H9 (cell line): ENCODE data around the gene CPEB2. TPM values are rescaled to one million over a fixed set of nuclear protein-coding genes. Genes with fewer than 3 reads are reported as not detected.

Source experiments
- DNase-seq: peaks from one replicate; pipeline ENCODE4 v3.0.0-alpha.2; 2017
- H2AFZ ChIP-seq: one replicate; pipeline ENCODE4 v1.6.1; 2013; ENCODE audit warnings: mild to moderate bottlenecking, low read length, control low read depth, moderate library complexity
- H2AK5ac ChIP-seq: 2 replicates; pipeline ENCODE4 v1.6.1; 2013; ENCODE audit warnings: low read length, control low read depth, mixed read lengths; ENCODE audit not compliant: insufficient read length
- H2BK120ac ChIP-seq: one replicate; pipeline ENCODE4 v1.6.1; 2013; ENCODE audit warnings: low read depth, mild to moderate bottlenecking, low read length, control low read depth, inconsistent platforms; ENCODE audit not compliant: poor library complexity, severe bottlenecking
- H2BK12ac ChIP-seq: 2 replicates; pipeline ENCODE4 v1.6.1; 2013; ENCODE audit warnings: low read length, control low read depth, mixed read lengths, low read depth; ENCODE audit not compliant: insufficient read length
- H2BK15ac ChIP-seq: 2 replicates; pipeline ENCODE4 v1.6.1; 2013; ENCODE audit warnings: low read depth, low read length, control low read depth
- H2BK20ac ChIP-seq: one replicate; pipeline ENCODE4 v1.6.1; 2013; ENCODE audit warnings: low read depth, mild to moderate bottlenecking, low read length, control low read depth, inconsistent platforms; ENCODE audit not compliant: poor library complexity, severe bottlenecking
- H2BK5ac ChIP-seq: 2 replicates; pipeline ENCODE4 v1.6.1; 2013; ENCODE audit warnings: low read length, control low read depth, mixed read lengths; ENCODE audit not compliant: insufficient read length
- H3K14ac ChIP-seq: 2 replicates; pipeline ENCODE4 v1.6.1; 2013; ENCODE audit warnings: low read length, control low read depth; ENCODE audit not compliant: insufficient read depth
- H3K18ac ChIP-seq: 2 replicates; pipeline ENCODE4 v1.6.1; 2013; ENCODE audit warnings: low read depth, mild to moderate bottlenecking, mixed read lengths, low read length, control low read depth; ENCODE audit not compliant: insufficient read length
- H3K23ac ChIP-seq: 2 replicates; pipeline ENCODE4 v1.6.1; 2013; ENCODE audit warnings: low read length, control low read depth, mixed read lengths, low read depth; ENCODE audit not compliant: insufficient read length
- H3K23me2 ChIP-seq: 2 replicates; pipeline ENCODE4 v1.6.1; 2013; ENCODE audit warnings: low read depth, mild to moderate bottlenecking, mixed read lengths, low read length, control low read depth; ENCODE audit not compliant: insufficient read length, poor library complexity, severe bottlenecking
- H3K27ac ChIP-seq: 2 replicates; pipeline ENCODE4 v1.5.1; 2013; ENCODE audit warnings: low read length, control low read depth, mixed read lengths, low read depth; ENCODE audit not compliant: insufficient read length
- H3K27me3 ChIP-seq: 2 replicates; pipeline ENCODE4 v1.6.1; 2013; ENCODE audit warnings: low read length, control low read depth, inconsistent platforms; ENCODE audit not compliant: insufficient read depth
- H3K4ac ChIP-seq: 2 replicates; pipeline ENCODE4 v1.6.1; 2013; ENCODE audit warnings: low read depth, mild to moderate bottlenecking, control low read depth, inconsistent platforms, low read length, moderate library complexity
- H3K4me1 ChIP-seq: 2 replicates; pipeline ENCODE4 v1.6.1; 2013; ENCODE audit warnings: low read length, control low read depth, inconsistent platforms; ENCODE audit not compliant: insufficient read depth
- H3K4me2 ChIP-seq: 2 replicates; pipeline ENCODE4 v1.6.1; 2013; ENCODE audit warnings: low read length, control low read depth, mixed read lengths; ENCODE audit not compliant: insufficient read length, insufficient read depth
- H3K56ac ChIP-seq: 2 replicates; pipeline ENCODE4 v1.6.1; 2013; ENCODE audit warnings: low read depth, mild to moderate bottlenecking, mixed read lengths, low read length, control low read depth; ENCODE audit not compliant: insufficient read length
- H3K79me1 ChIP-seq: 2 replicates; pipeline ENCODE4 v1.6.1; 2013; ENCODE audit warnings: low read depth, mild to moderate bottlenecking, moderate library complexity, low read length, control low read depth, inconsistent platforms; ENCODE audit not compliant: insufficient read depth, poor library complexity, severe bottlenecking
- H3K79me2 ChIP-seq: 2 replicates; pipeline ENCODE4 v1.6.1; 2013; ENCODE audit warnings: low read length, control low read depth, inconsistent platforms; ENCODE audit not compliant: insufficient read depth
- H3K9ac ChIP-seq: 2 replicates; pipeline ENCODE4 v1.6.1; 2013; ENCODE audit warnings: low read length, control low read depth, mixed read lengths; ENCODE audit not compliant: insufficient read length; ENCODE audit errors: extremely low read depth
- H3K9me3 ChIP-seq: one replicate; pipeline ENCODE4 v1.6.1; 2013; ENCODE audit warnings: low read depth, low read length, inconsistent platforms; ENCODE audit not compliant: control insufficient read depth
- H3T11ph ChIP-seq: one replicate; pipeline ENCODE4 v1.6.1; 2013; ENCODE audit warnings: mild to moderate bottlenecking, low read length, control low read depth, inconsistent platforms
- H4K20me1 ChIP-seq: one replicate; pipeline ENCODE4 v1.6.1; 2013; ENCODE audit not compliant: control insufficient read depth, insufficient read length, insufficient read depth
- H4K5ac ChIP-seq: 2 replicates; pipeline ENCODE4 v1.6.1; 2013; ENCODE audit warnings: low read depth, mild to moderate bottlenecking, mixed read lengths, low read length, control low read depth; ENCODE audit not compliant: insufficient read length
- H4K8ac ChIP-seq: replicated peaks from 2 replicates; pipeline ENCODE4 v1.6.1; 2013; ENCODE audit warnings: low read length, control low read depth, mixed read lengths, low read depth; ENCODE audit not compliant: insufficient read length
- H4K91ac ChIP-seq: 2 replicates; pipeline ENCODE4 v1.6.1; 2013; ENCODE audit warnings: low read depth, mild to moderate bottlenecking, moderate library complexity, mixed read lengths, low read length, control low read depth; ENCODE audit not compliant: insufficient read length
- H3K27ac Mint-ChIP-seq, 3 experiments: 2 replicates in 2 of 3; 3 replicates in 1 of 3; pipeline ENCODE4 v1.8.0; 2020 to 2021; ENCODE audit warnings: mixed read lengths in 3 of 3, mild to moderate bottlenecking in 1 of 3, moderate library complexity in 1 of 3
- H3K27me3 Mint-ChIP-seq: 2 replicates; pipeline ENCODE4 v1.8.0; 2021; ENCODE audit warnings: low read depth, mild to moderate bottlenecking, moderate library complexity, mixed read lengths
- H3K36me3 Mint-ChIP-seq, 3 experiments: 2 replicates in 2 of 3; 3 replicates in 1 of 3; pipeline ENCODE4 v1.8.0; 2020 to 2021; ENCODE audit warnings: low read depth in 3 of 3, mixed read lengths in 3 of 3; ENCODE audit not compliant: insufficient read depth in 1 of 3
- H3K4me1 Mint-ChIP-seq, 2 experiments: 2 replicates each; pipeline ENCODE4 v1.8.0; 2020; ENCODE audit warnings: mixed read lengths in 2 of 2
- H3K4me3 Mint-ChIP-seq, 2 experiments: 2 replicates in 1 of 2; 3 replicates in 1 of 2; pipeline ENCODE4 v1.8.0; 2020 to 2021; ENCODE audit warnings: mild to moderate bottlenecking in 2 of 2, mixed read lengths in 2 of 2, moderate library complexity in 1 of 2
- H3K9me3 Mint-ChIP-seq, 2 experiments: 2 replicates in 1 of 2; 3 replicates in 1 of 2; pipeline ENCODE4 v1.8.0; 2020; ENCODE audit warnings: mild to moderate bottlenecking in 2 of 2, mixed read lengths in 2 of 2, moderate library complexity in 1 of 2
- CTCF ChIP-seq: fragments of 200-600 bp; sonication (generic); conservative IDR thresholded peaks from 3 replicates; pipeline ENCODE4 v1.8.0; 2021; ENCODE audit warnings: antibody characterized with exemption, mild to moderate bottlenecking
- WGBS: extraction: QIAGEN DNeasy Blood & Tissue Kit; methylation state at CpG from one replicate; pipeline ENCODE4 v1.1.7; 2013; ENCODE audit warnings: missing lambda C conversion rate, low lambda C conversion rate, mixed read lengths; ENCODE audit not compliant: insufficient read length; ENCODE audit errors: extremely low coverage; 5-methylcytosine and 5-hydroxymethylcytosine counted together
- total RNA-seq: library from RNA; stranded (reverse); gene quantifications from 2 replicates; pipeline ENCODE4 v1.2.1, GENCODE V29; 2021

Gene CPEB2
- total RNA-seq, 1 experiment from 2014 or later = 1.8 TPM

GRCh38 chr4:14985161-14985560 lies 17.1 kb upstream of the CPEB2 start:
- H2BK15ac ChIP-seq = no peak overlapping the region
- H3K18ac ChIP-seq = no peak overlapping the region
- no peak overlapping the region for H2AFZ ChIP-seq
- no peak overlapping the region for H3K9ac ChIP-seq
- H3K27ac ChIP-seq = no peak overlapping the region
- no CpG with 5 or more reads among the region's 1 CpG for WGBS
- DNase-seq = no peak
- H3K4me3 Mint-ChIP-seq = no peak overlapping the region
- no peak overlapping the region for H2BK12ac ChIP-seq
- no peak for TF ChIP-seq CTCF
- H3K27ac Mint-ChIP-seq = no peak overlapping the region
- H4K20me1 ChIP-seq = no peaks in the 10 kb centered on the region
- H3K4me1 ChIP-seq = no peaks in the 10 kb centered on the region
- no peak overlapping the region for H4K91ac ChIP-seq
- no peaks in the 10 kb centered on the region for H3K79me2 ChIP-seq
- H3K4ac ChIP-seq = no peak overlapping the region
- H3T11ph ChIP-seq = no peak overlapping the region
- H2BK20ac ChIP-seq = no peak overlapping the region
- no peak overlapping the region for H3K23ac ChIP-seq
- no peaks in the 10 kb centered on the region for H3K27me3 ChIP-seq
- no peak overlapping the region for H4K5ac ChIP-seq
- H3K9me3 Mint-ChIP-seq = no peaks in the 10 kb centered on the region
- H2AK5ac ChIP-seq = no peak overlapping the region
- H3K36me3 Mint-ChIP-seq = no peaks in the 10 kb centered on the region
- H3K27me3 Mint-ChIP-seq = peaks cover 2% of the 10 kb centered on the region; the same call in 1 of the 2 replicates
- no peak overlapping the region for H2BK120ac ChIP-seq
- H3K23me2 ChIP-seq = no peaks in the 10 kb centered on the region
- no peak overlapping the region for H2BK5ac ChIP-seq
- no peaks in the 10 kb centered on the region for H3K79me1 ChIP-seq
- H3K14ac ChIP-seq = no peak overlapping the region
- H3K4me1 Mint-ChIP-seq = peaks cover 3 to 4% of the 10 kb centered on the region in 2 experiments
- H3K56ac ChIP-seq = no peak overlapping the region
- no peak overlapping the region for H4K8ac ChIP-seq
- H3K9me3 ChIP-seq = no peaks in the 10 kb centered on the region
- H3K4me2 ChIP-seq = no peak overlapping the region
